Muscle of back (tissue), 13 donors: Measurements from ENCODE around the gene MAGEB17. TPM values are rescaled to one million over a fixed set of nuclear protein-coding genes. Genes with fewer than 3 reads are reported as not detected.
"Not testable (repeated sequence)": the region's sequence is repeated elsewhere in the genome, so short reads cannot be mapped to it uniquely, and the experiment has no call there.

Experiments
- DNase-seq, 3 donors: peaks; one replicate each; pipeline versions ENCODE4 v3.0.0 to v3.0.0-alpha.2; 2013
- long read RNA-seq, 9 donors: transcript quantifications; one replicate each; lab custom pipeline, GENCODE V29; 2026
- polyA plus RNA-seq, 10 donors: library from polyadenylated mRNA; unstranded; fragments of 120-200 nt; gene quantifications; one replicate each; pipeline ENCODE4 v1.2.1, GENCODE V29; 2013; ENCODE audit not compliant: insufficient read length in 10 of 10

MAGEB17 gene
- under 1 TPM in 5 of 10 donors, not detected in 5; 0.09 to 0.26 (median 0.20) TPM for polyA plus RNA-seq
- long read RNA-seq, donor 1, result 0 reads
- long read RNA-seq, donor 2, result 0 reads
- long read RNA-seq, donor 3, result 0 reads
- long read RNA-seq, donor 4, result 0 reads
- long read RNA-seq, donor 5, result 0 reads
- long read RNA-seq, donor 6, result 0 reads
- long read RNA-seq, donor 7, result 0 reads
- long read RNA-seq, donor 8, result 0 reads
- long read RNA-seq, donor 9, result 0 reads

- no peak for DNase-seq
Observed at GRCh38 chrX:16167181-16167580, at the start of gene MAGEB17. Gene MAGEB17 (plus strand): TSS chrX:16167481. CDS start chrX:16170383, 2,902 bp downstream.

DNA sequence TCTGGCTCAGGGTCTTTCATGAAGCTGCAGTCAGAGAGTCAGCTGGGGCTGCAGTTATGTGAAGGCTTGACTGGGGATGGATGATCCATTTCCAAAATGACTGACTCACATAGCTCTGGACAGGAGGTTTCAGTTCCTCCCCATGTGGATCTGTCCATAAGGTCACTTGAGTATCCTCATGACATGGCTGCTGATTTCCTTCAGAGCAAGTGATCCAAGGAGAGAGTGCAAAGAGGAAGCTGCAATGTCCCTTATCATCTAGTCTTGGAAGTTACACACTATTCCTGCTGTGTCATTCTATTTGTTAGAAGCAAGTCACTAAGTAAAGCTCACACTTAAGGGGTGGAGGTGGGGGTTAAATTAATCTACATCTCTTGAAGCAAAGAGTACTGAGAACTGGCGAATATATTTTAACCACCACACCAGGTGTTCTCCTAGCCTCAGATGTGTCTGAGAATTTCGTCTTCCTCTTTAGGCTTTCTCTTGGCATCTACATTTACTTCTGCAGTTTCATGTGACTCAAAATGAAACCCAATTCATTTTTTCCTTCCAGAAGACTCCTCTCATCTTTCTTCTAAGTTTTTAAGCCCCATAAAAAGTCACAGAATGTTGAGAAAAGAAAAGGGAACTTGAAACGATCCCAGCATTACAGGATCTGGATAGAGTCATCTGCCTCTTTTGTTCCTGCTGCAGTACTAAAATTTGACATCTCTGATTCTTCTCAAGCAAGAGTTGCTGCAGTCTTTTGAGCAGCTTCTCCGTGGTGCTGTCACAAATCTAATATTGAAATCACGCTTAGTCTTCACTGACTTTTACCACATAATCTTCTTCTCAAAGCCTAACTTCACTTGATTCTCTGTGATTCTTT is 47.7 kb upstream of the MAGEB17 start:
- DNase-seq, result no peak

GRCh38 chrX:16120431-16120830 is 46.9 kb upstream of the MAGEB17 start:
- no peak for DNase-seq

DNA sequence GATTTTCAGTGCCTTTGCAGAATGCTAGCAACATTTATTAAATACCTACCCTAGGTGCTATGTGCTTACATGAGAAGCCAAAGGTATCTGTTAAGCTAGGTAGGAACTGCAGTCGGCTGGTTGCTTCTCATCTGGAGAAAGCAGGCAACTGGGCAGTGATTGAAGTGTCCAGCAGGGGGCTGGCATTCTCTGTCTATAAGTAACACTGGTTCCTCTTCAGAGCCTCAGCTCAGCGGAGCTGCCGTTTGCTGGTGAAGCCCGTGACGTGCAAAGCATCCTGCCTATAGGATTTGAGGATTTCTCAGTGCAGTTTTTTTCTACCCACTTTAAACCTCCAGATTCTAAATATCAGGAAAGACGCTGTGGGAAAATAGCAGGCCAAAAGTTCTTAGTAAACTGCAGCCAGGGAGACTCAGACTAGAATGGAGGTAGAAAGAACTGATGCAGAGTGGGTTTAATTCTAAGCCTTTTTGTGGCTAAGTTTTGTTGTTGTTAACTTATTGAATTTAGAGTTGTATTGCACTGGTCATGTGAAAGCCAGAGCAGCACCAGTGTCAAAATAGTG is 44.0 kb upstream of the MAGEB17 start, which contains the start of gene GRPR:
Gene GRPR (plus strand): TSS at position 344 of the 565 bp plus-strand sequence. CDS start 389 bp downstream, outside the sequence.
- DNase-seq, result peak; percentile 75 to 87 (median 79)

DNA sequence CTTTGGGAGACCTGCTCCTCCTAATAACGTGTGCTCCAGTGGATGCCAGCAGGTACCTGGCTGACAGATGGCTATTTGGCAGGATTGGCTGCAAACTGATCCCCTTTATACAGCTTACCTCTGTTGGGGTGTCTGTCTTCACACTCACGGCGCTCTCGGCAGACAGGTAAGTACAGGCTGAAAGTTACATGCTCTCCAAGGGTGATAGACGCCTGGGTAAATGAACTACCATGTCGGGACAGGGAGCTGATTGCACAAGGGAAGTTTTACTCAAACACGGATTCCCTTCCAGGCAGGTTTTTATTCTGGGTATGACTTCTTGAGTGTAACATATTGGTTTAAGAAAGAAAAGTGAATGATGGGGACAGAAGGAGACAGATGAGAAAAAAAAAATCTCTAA is 43.1 kb upstream of the MAGEB17 start:
- no peak for DNase-seq

GRCh38 chrX:16125520-16126149 is 41.6 kb upstream of the MAGEB17 start:
- DNase-seq, result no peak

- no peak for DNase-seq
Observed at GRCh38 chrX:16130707-16131106, 36.6 kb upstream of the MAGEB17 start.

GRCh38 chrX:16134936-16135335 is 32.3 kb upstream of the MAGEB17 start:
- DNase-seq, result no peak

DNA sequence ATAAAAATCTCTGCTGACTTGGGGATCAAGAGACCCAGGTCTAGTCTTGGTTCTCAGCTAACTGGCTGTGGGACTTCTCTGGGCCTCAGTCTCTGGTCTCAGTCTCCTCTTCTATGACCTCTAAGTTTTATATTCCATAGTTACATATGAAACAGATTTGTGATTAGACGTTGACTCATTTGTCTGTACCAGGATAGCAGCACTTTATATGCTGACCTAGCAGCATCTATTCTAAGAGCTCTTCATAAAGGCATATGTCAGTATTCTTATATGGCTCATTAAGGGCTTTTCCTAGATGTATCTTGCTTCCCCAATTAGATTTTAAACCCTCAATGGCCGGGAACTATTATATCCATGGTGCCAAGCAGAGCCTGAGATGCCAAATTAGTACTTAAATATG is 31.2 kb upstream of the MAGEB17 start:
- DNase-seq, result no peak

GRCh38 chrX:16137416-16138107 is 29.7 kb upstream of the MAGEB17 start:
- DNase-seq, result no peak

GRCh38 chrX:16138108-16138427 is 29.2 kb upstream of the MAGEB17 start:
- DNase-seq, result no peak

DNA sequence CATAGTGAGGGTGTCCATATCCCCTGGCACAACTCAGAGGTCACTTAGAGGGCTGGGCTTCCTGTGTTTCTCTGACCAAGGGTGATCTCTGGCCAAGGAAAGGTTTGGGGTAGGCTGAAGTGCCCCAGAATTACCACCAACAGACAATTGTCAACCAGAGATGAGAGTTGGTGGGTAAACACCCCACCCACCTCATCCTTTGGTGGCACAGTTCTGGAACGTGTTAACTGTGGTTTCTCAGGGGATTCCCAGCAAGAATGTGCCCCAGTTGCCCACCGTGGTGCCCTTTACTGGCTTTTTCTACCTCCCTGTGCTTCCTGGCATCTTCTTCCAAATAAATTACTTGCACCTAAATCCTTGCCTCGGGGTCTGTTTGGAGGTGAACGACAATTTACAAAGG is 26.8 kb upstream of the MAGEB17 start:
- no peak for DNase-seq

GRCh38 chrX:16140983-16141382 is 26.3 kb upstream of the MAGEB17 start:
- DNase-seq, result no peak

GRCh38 chrX:16141422-16142245 is 25.6 kb upstream of the MAGEB17 start:
- DNase-seq, result no peak

- DNase-seq, result no peak
Observed at GRCh38 chrX:16142246-16142558, 25.1 kb upstream of the MAGEB17 start.

DNA sequence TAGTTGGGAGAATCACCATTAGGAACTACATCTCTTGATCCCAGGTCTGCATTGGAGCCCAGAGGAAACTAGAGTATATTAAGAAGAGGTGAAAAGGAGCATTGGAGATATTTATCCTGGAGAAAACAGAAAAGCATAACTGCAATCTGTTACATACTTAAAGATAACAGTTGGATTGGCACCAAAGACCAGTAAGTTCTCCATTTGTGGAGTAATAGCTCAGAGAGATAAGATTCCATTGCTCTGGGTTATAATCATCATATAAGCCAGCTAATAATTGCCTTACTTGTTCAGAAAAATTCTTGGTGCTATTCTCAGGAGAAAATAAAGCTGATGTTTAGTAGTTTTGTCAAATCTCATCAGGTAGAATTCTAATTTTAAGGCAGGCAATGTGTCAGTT is 23.3 kb upstream of the MAGEB17 start:
- DNase-seq, result no peak

DNA sequence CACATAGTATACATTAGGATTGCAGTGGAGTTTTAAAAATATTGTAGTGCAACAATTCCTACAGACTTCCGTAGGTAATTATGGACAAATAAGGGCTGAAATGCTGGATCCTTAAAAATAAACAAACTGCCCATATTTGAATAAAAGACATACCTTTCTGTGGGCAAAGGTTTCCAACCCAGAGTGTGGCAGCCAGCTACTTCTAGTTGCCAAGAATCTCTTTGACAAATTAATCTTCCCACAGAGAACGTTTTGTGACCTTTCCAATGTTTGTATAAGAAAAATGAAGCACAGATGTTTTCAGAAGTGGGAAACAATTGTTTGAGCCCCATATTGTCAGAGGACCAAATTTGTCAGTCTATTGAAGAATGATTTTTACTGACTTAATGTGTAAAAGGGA is 22.9 kb upstream of the MAGEB17 start:
- no peak for DNase-seq

GRCh38 chrX:16145093-16145492 is 22.2 kb upstream of the MAGEB17 start:
- not testable (repeated sequence) for DNase-seq

- DNase-seq, result no peak
Observed at GRCh38 chrX:16145656-16146055, 21.6 kb upstream of the MAGEB17 start.

DNA sequence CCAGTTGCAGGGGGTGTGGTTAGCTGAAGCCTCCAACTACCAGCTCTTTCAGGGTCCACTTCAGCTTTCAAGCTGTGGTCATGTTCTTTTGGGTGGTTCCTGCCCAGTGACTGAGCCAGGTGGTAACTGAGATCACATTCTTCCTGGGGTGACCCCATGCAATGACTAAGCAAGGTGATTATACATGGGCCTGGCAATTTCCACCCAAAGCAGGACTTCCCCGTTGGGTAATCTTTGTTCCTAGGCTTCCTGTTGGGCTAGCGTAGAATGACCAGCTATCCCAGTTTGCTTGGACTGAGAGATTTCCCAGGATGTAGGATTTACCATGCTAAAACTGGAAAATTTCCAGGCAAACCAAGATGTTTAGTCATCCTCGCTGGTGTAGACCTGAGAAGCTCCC is 18.4 kb upstream of the MAGEB17 start:
- no peak for DNase-seq

DNA sequence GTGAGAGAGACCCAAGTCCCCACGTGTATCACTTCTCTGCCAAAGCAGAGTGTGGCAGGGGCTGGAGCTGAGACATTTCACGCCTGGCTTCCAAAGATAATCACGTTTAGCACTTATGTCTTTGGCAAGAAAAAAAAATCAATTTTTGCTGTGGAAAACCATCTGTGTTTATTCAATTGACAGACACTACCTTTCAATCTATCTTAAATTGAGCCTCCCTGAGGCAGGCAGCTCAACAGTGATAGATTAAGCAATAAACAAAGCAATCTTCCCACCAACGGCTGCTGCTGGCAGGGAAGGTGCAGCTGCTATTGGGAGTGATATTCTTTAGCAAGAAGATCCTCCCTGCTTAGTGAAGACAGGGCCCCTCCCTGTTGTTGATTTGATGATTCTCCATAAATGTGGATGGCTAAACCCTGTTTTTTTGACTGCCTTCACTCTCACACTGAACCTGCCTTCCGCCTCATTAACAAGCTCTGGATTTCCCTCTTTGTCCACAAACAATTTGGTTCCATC is 11.6 kb upstream of the MAGEB17 start:
- DNase-seq, result no peak
